Measurements from ENCODE around the gene VTN. TPM values are rescaled to one million over a fixed set of nuclear protein-coding genes. Genes with fewer than 3 reads are reported as not detected.

Gene VTN
- polyA plus RNA-seq, 1 donor from 2014 or later = 1.5 TPM

DNA sequence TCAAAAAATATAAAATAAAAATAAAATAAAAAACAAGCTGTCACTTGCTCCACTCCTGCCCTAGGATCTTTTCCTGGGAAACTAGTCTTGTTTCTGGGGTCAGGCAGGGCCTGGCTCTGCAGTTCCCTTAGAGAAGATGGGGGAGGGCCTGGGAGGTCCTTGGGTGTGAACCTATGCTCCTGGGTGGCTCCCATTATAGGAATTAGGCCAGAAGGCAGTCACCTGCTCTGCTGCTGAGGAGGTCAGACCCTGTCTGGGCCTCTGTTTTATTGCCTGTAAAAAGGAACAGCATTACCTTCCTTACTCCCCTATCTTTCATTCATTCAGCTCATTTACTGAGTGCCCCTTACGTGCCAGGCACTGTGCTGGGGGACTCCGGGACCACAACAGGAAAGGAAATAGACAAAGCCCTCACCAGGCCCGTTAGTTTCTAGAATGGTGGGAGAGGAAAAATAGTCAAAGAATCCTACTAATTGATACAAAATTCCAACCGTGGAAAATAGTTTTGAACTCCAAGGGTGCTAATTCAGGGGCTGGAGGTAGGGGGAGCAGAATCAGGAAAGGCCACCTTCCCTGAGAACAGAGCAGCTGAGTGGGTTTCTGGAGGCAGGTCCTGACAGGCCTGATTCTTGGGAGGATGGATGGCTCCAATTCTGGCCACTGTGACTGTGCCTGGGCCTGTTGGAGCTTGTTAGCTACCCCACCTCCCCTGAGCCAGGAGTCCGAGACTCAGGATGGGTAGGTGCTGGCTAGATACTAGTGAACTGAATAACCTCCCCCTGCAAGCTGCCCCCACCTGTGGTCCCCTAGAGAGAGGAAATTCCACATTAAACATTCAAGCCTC is 37.2 kb upstream of the VTN start:
- H3K9ac ChIP-seq (ENCODE audit: low read length) = no peak overlapping the region
- no peaks in the 10 kb centered on the region for H3K9me3 ChIP-seq (ENCODE audit: low read length)
- H3K27me3 ChIP-seq (ENCODE audit: insufficient read depth, low read depth, low read length) = no peaks in the 10 kb centered on the region
- no peak overlapping the region for H3K4me2 ChIP-seq (ENCODE audit: low read length)
- H3F3A ChIP-seq (ENCODE audit: insufficient read depth, low read length, poor library complexity, severe bottlenecking) = peaks cover 4% of the 10 kb centered on the region
- H2AFZ ChIP-seq (ENCODE audit: low read depth, low read length) = no peak overlapping the region
- H3K27ac ChIP-seq (ENCODE audit: low read length) = no peak overlapping the region
- H3K36me3 ChIP-seq (ENCODE audit: insufficient read depth, low read length) = no peaks in the 10 kb centered on the region
- H4K20me1 ChIP-seq (ENCODE audit: insufficient read depth) = no peaks in the 10 kb centered on the region
- H3K9me2 ChIP-seq (ENCODE audit: insufficient read depth, low read length) = no peaks in the 10 kb centered on the region
- no peaks in the 10 kb centered on the region for H3K79me2 ChIP-seq (replicated peaks; ENCODE audit: insufficient read depth, low read length)
- TF ChIP-seq EP300 (conservative IDR thresholded peaks at IDR 0.05; ENCODE audit: poor library complexity, severe bottlenecking) = no peak
- TF ChIP-seq POLR2AphosphoS5 (IDR thresholded peaks at IDR 0.05) = no peak
- no peak for TF ChIP-seq MXI1 (conservative IDR thresholded peaks at IDR 0.05; ENCODE audit: poor library complexity, severe bottlenecking)
- TF ChIP-seq SMC3 (conservative IDR thresholded peaks at IDR 0.05; ENCODE audit: poor library complexity) = no peak
- TF ChIP-seq TAF1 (IDR thresholded peaks at IDR 0.05; ENCODE audit: low read depth) = no peak
- TF ChIP-seq RAD21 (conservative IDR thresholded peaks at IDR 0.05) = no peak
- TF ChIP-seq, protein P1, sequence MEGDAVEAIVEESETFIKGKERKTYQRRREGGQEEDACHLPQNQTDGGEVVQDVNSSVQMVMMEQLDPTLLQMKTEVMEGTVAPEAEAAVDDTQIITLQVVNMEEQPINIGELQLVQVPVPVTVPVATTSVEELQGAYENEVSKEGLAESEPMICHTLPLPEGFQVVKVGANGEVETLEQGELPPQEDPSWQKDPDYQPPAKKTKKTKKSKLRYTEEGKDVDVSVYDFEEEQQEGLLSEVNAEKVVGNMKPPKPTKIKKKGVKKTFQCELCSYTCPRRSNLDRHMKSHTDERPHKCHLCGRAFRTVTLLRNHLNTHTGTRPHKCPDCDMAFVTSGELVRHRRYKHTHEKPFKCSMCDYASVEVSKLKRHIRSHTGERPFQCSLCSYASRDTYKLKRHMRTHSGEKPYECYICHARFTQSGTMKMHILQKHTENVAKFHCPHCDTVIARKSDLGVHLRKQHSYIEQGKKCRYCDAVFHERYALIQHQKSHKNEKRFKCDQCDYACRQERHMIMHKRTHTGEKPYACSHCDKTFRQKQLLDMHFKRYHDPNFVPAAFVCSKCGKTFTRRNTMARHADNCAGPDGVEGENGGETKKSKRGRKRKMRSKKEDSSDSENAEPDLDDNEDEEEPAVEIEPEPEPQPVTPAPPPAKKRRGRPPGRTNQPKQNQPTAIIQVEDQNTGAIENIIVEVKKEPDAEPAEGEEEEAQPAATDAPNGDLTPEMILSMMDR (IDR thresholded peaks at IDR 0.05; ENCODE audit: poor library complexity, severe bottlenecking) = no peak
- no peak overlapping the region for H3K4me3 ChIP-seq (ENCODE audit: low read length)

DNA sequence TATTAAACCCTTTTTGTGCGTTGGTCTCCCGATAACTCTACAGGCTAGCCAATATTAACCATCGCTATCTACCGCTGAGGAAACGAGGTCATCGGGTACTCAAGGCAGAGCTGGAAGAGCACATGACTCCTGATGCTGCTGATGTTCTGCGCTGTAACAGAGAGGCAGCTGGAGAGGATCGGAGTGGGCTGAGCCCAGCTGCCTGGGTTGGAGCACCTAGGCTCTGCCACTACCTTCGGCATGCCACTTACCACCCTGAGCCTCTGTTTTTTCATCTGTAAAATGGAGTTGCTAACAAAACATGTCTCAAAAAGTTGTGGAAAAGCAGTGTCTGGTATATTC is 36.3 kb upstream of the VTN start:
- Histone ChIP-seq H3K27ac (ENCODE audit: low read length) (no peak overlapping the region), H4K20me1 (ENCODE audit: insufficient read depth) (no peaks in the 10 kb centered on the region), H3K36me3 (ENCODE audit: insufficient read depth, low read length) (no peaks in the 10 kb centered on the region), H3F3A (ENCODE audit: insufficient read depth, low read length, poor library complexity, severe bottlenecking) (peaks cover 4% of the 10 kb centered on the region), H3K79me2 (replicated peaks; ENCODE audit: insufficient read depth, low read length) (no peaks in the 10 kb centered on the region), H3K27me3 (ENCODE audit: insufficient read depth, low read depth, low read length) (no peaks in the 10 kb centered on the region), H3K9me3 (ENCODE audit: low read length) (no peaks in the 10 kb centered on the region), H3K9ac (ENCODE audit: low read length) (peak overlapping the region; percentile 69), H3K4me2 (ENCODE audit: low read length) (peak overlapping the region; percentile 73), H2AFZ (ENCODE audit: low read depth, low read length) (peak overlapping the region; percentile 65), H3K9me2 (ENCODE audit: insufficient read depth, low read length) (no peaks in the 10 kb centered on the region), H3K4me3 (ENCODE audit: low read length) (peak overlapping the region; percentile 78)
- no peak for TF ChIP-seq MXI1 (conservative IDR thresholded peaks at IDR 0.05; ENCODE audit: poor library complexity, severe bottlenecking)
- no peak for TF ChIP-seq EZH2 (IDR thresholded peaks at IDR 0.05; ENCODE audit: borderline replicate concordance, insufficient read depth, low read length, poor library complexity, severe bottlenecking)
- TF ChIP-seq, protein P1 (IDR thresholded peaks at IDR 0.05; ENCODE audit: poor library complexity, severe bottlenecking) = no peak
- TF ChIP-seq SMC3 (conservative IDR thresholded peaks at IDR 0.05; ENCODE audit: poor library complexity) = no peak
- TF ChIP-seq, protein P2, sequence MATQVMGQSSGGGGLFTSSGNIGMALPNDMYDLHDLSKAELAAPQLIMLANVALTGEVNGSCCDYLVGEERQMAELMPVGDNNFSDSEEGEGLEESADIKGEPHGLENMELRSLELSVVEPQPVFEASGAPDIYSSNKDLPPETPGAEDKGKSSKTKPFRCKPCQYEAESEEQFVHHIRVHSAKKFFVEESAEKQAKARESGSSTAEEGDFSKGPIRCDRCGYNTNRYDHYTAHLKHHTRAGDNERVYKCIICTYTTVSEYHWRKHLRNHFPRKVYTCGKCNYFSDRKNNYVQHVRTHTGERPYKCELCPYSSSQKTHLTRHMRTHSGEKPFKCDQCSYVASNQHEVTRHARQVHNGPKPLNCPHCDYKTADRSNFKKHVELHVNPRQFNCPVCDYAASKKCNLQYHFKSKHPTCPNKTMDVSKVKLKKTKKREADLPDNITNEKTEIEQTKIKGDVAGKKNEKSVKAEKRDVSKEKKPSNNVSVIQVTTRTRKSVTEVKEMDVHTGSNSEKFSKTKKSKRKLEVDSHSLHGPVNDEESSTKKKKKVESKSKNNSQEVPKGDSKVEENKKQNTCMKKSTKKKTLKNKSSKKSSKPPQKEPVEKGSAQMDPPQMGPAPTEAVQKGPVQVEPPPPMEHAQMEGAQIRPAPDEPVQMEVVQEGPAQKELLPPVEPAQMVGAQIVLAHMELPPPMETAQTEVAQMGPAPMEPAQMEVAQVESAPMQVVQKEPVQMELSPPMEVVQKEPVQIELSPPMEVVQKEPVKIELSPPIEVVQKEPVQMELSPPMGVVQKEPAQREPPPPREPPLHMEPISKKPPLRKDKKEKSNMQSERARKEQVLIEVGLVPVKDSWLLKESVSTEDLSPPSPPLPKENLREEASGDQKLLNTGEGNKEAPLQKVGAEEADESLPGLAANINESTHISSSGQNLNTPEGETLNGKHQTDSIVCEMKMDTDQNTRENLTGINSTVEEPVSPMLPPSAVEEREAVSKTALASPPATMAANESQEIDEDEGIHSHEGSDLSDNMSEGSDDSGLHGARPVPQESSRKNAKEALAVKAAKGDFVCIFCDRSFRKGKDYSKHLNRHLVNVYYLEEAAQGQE (IDR thresholded peaks at IDR 0.05; ENCODE audit: borderline replicate concordance) = no peak
- peak; percentile 9 for TF ChIP-seq POLR2AphosphoS5 (IDR thresholded peaks at IDR 0.05)
- TF ChIP-seq RAD21 (conservative IDR thresholded peaks at IDR 0.05) = no peak
- no peak for TF ChIP-seq TAF1 (IDR thresholded peaks at IDR 0.05; ENCODE audit: low read depth)
- no peak for TF ChIP-seq EP300 (conservative IDR thresholded peaks at IDR 0.05; ENCODE audit: poor library complexity, severe bottlenecking)
